ENCODE measurements around the gene KIAA1191. TPM values are rescaled to one million over a fixed set of nuclear protein-coding genes. Genes with fewer than 3 reads are reported as not detected.
"Not testable (repeated sequence)": the region's sequence is repeated elsewhere in the genome, so short reads cannot be mapped to it uniquely, and the experiment has no call there.

KIAA1191 gene
- polyA plus RNA-seq, 4 donors, result 78.6 to 162 (median 142) TPM

- DNase-seq (ENCODE audit: low read depth in 4 of 4, low spot score in 3 of 4), result no peak
Measured at GRCh38 chr5:176319827-176320554, 41.6 kb downstream of the KIAA1191 start.

- DNase-seq (ENCODE audit: low read depth in 4 of 4, low spot score in 3 of 4), result no peak
Measured at GRCh38 chr5:176317534-176318374, 43.8 kb downstream of the KIAA1191 start.

GRCh38 chr5:176305356-176305755 is 56.2 kb downstream of the KIAA1191 start:
- not testable (repeated sequence) for DNase-seq (ENCODE audit: low read depth in 4 of 4, low spot score in 3 of 4)

Other genes with a start within 250 kb of the KIAA1191 start
- 10 to 100 TPM; 20.2 to 21.8 (median 20.7) TPM for gene SIMC1, start 123.3 kb downstream of the KIAA1191 start, polyA plus RNA-seq (ENCODE audit: insufficient read length in 4 of 4)
- 10 to 100 TPM; 11.2 to 18.3 (median 14.2) TPM for gene ARL10, start 3.7 kb upstream of the KIAA1191 start, polyA plus RNA-seq (ENCODE audit: insufficient read length in 4 of 4)
- gene NOP16, start 26.8 kb upstream of the KIAA1191 start, polyA plus RNA-seq (ENCODE audit: insufficient read length in 4 of 4), result 10 to 100 TPM; 17.1 to 34.7 (median 24.0) TPM
- gene HIGD2A, start 27.0 kb upstream of the KIAA1191 start, polyA plus RNA-seq (ENCODE audit: insufficient read length in 4 of 4), result 100 to 1,000 TPM in 2 of 4 donors, 10 to 100 TPM in 2; 70.6 to 126 (median 102) TPM
- 10 to 100 TPM; 46.2 to 58.0 (median 52.1) TPM for gene CLTB, start 54.8 kb upstream of the KIAA1191 start, polyA plus RNA-seq (ENCODE audit: insufficient read length in 4 of 4)
- 10 to 100 TPM; 46.3 to 52.9 (median 49.5) TPM for gene FAF2, start 86.6 kb upstream of the KIAA1191 start, polyA plus RNA-seq (ENCODE audit: insufficient read length in 4 of 4)
- 10 to 100 TPM; 39.8 to 79.0 (median 43.3) TPM for gene RNF44, start 175.6 kb upstream of the KIAA1191 start, polyA plus RNA-seq (ENCODE audit: insufficient read length in 4 of 4)
- 10 to 100 TPM in 3 of 4 donors, under 1 TPM in 1; 0.49 to 23.2 (median 14.2) TPM for gene CDHR2, start 187.6 kb upstream of the KIAA1191 start, polyA plus RNA-seq (ENCODE audit: insufficient read length in 4 of 4)
- 1 to 10 TPM; 1.3 to 1.9 (median 1.4) TPM for gene GPRIN1, start 248.4 kb upstream of the KIAA1191 start, polyA plus RNA-seq (ENCODE audit: insufficient read length in 4 of 4)

All from left renal pelvis (tissue), 4 donors.